Measurements from ENCODE around the gene CASP7.

GRCh38 chr10:113743594-113743993 lies 63.9 kb downstream of the CASP7 start:
- TF ChIP-seq L3MBTL2 (conservative IDR thresholded peaks at IDR 0.05) (no peak), FOXM1 (IDR thresholded peaks at IDR 0.05; ENCODE audit: borderline replicate concordance) (no peak), NFRKB (IDR thresholded peaks at IDR 0.05) (no peak), ARNT (IDR thresholded peaks at IDR 0.05) (no peak), SP1 (IDR thresholded peaks at IDR 0.05) (no peak), LEF1 (IDR thresholded peaks at IDR 0.05; ENCODE audit: borderline replicate concordance) (no peak)
